ENCODE data around the gene PHLDB2.

The PHLDB2 gene

DNA sequence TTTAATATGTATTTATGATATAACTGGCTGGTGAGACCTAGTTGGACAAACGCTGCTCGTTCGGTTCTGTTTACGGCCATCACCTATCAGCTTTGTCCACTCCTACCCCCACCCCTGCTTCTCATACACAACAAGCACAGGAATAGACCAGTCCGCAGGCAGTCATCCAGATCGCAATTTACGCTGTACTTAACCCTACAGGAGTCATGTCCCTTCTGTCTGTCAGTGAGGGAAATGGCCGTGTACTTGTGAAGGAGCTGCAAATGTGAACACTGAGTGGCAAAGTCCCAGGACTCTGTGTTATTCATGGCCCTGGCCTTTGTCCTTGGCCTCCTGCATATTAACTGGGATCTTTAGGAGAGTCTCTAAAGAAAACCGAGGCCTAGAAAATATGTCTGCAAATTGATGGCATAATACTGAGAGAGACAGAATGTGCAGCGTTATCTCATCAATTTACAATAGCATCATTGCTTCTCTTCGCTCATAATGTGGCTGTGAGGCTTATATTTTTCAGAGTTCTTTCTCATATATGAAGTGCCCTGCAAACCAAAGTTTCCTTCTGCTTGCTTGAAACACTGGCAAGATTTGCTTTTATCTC is 112.6 kb downstream of the PHLDB2 start:
- ATAC-seq, result no peak
- TF ChIP-seq OSR1 (CRISPR knock-in tag; IDR thresholded peaks at IDR 0.05) (no peak), ZFP30 (CRISPR knock-in tag; IDR thresholded peaks at IDR 0.05) (no peak), TCF4 (CRISPR knock-in tag; IDR thresholded peaks at IDR 0.05; ENCODE audit: borderline replicate concordance) (no peak), ZNF8 (CRISPR knock-in tag; IDR thresholded peaks at IDR 0.05) (no peak), SNAI2 (CRISPR knock-in tag; IDR thresholded peaks at IDR 0.05) (no peak), ZC3H10 (CRISPR knock-in tag; IDR thresholded peaks at IDR 0.05) (no peak)
- TF ChIP-seq, protein P1, sequence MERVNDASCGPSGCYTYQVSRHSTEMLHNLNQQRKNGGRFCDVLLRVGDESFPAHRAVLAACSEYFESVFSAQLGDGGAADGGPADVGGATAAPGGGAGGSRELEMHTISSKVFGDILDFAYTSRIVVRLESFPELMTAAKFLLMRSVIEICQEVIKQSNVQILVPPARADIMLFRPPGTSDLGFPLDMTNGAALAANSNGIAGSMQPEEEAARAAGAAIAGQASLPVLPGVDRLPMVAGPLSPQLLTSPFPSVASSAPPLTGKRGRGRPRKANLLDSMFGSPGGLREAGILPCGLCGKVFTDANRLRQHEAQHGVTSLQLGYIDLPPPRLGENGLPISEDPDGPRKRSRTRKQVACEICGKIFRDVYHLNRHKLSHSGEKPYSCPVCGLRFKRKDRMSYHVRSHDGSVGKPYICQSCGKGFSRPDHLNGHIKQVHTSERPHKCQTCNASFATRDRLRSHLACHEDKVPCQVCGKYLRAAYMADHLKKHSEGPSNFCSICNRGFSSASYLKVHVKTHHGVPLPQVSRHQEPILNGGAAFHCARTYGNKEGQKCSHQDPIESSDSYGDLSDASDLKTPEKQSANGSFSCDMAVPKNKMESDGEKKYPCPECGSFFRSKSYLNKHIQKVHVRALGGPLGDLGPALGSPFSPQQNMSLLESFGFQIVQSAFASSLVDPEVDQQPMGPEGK (CRISPR knock-in tag; IDR thresholded peaks at IDR 0.05; ENCODE audit: borderline replicate concordance), result no peak

DNA sequence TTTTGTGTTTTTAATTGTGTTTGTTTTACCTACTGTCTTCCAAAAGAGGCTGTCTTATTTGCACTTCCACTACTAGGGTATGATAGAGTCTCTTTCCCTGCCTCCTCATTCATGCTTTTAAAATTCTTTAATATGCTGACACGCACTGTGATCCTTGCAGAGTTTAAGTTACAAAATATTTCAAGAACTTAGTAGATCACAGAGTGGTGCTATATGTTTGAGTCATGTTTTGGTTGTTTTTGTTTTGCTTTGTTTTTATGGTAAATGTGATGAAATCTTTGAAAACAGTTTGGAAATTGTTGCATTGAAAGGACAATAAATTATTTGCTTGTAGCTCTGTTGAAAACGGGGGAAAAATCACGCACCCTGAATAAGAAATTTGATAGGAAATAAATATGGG is 113.8 kb downstream of the PHLDB2 start:
- no peak for ATAC-seq

DNA sequence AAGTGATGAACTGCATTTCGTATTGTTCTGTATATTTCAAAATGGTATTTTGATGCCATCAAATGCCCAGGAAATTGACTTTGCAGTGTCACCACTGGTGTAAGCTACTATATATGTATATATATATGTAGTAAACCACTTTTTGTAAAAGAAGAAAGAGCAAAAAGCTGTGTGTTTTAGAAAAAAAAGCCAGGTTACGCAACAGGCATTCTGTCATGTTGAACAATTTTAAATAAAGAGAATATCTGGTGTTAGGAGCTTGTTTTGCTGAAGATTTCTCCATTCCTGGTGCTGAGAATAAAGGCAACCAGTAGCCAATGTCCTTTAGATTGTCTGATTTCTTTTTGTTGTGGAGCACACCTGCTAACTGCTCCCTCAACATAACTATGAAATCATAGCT is 116.1 kb downstream of the PHLDB2 start:
- ATAC-seq, result no peak
- TF ChIP-seq ZNF70 (CRISPR knock-in tag; IDR thresholded peaks at IDR 0.05), result no peak
- TF ChIP-seq ZFP3 (CRISPR knock-in tag; IDR thresholded peaks at IDR 0.05), result no peak
- no peak for TF ChIP-seq SNAI2 (CRISPR knock-in tag; IDR thresholded peaks at IDR 0.05)
- no peak for TF ChIP-seq GLIS3 (CRISPR knock-in tag; IDR thresholded peaks at IDR 0.05)
- TF ChIP-seq ZNF565 (CRISPR knock-in tag; conservative IDR thresholded peaks at IDR 0.05; ENCODE audit: low read depth), result no peak
- no peak for TF ChIP-seq PPARA (CRISPR knock-in tag; IDR thresholded peaks at IDR 0.05; ENCODE audit: borderline replicate concordance)
- no peak for TF ChIP-seq ISL1 (CRISPR knock-in tag; IDR thresholded peaks at IDR 0.05)
- TF ChIP-seq, protein P2, sequence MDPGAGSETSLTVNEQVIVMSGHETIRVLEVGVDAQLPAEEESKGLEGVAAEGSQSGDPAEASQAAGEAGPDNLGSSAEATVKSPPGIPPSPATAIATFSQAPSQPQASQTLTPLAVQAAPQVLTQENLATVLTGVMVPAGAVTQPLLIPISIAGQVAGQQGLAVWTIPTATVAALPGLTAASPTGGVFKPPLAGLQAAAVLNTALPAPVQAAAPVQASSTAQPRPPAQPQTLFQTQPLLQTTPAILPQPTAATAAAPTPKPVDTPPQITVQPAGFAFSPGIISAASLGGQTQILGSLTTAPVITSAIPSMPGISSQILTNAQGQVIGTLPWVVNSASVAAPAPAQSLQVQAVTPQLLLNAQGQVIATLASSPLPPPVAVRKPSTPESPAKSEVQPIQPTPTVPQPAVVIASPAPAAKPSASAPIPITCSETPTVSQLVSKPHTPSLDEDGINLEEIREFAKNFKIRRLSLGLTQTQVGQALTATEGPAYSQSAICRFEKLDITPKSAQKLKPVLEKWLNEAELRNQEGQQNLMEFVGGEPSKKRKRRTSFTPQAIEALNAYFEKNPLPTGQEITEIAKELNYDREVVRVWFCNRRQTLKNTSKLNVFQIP (CRISPR knock-in tag; IDR thresholded peaks at IDR 0.05; ENCODE audit: borderline replicate concordance, low read depth), result no peak
- TF ChIP-seq, protein P3, sequence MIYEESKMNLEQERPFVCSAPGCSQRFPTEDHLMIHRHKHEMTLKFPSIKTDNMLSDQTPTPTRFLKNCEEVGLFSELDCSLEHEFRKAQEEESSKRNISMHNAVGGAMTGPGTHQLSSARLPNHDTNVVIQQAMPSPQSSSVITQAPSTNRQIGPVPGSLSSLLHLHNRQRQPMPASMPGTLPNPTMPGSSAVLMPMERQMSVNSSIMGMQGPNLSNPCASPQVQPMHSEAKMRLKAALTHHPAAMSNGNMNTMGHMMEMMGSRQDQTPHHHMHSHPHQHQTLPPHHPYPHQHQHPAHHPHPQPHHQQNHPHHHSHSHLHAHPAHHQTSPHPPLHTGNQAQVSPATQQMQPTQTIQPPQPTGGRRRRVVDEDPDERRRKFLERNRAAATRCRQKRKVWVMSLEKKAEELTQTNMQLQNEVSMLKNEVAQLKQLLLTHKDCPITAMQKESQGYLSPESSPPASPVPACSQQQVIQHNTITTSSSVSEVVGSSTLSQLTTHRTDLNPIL (CRISPR knock-in tag; IDR thresholded peaks at IDR 0.05; ENCODE audit: low read depth), result no peak
- no peak for TF ChIP-seq OSR1 (CRISPR knock-in tag; IDR thresholded peaks at IDR 0.05)
- TF ChIP-seq, protein P4, sequence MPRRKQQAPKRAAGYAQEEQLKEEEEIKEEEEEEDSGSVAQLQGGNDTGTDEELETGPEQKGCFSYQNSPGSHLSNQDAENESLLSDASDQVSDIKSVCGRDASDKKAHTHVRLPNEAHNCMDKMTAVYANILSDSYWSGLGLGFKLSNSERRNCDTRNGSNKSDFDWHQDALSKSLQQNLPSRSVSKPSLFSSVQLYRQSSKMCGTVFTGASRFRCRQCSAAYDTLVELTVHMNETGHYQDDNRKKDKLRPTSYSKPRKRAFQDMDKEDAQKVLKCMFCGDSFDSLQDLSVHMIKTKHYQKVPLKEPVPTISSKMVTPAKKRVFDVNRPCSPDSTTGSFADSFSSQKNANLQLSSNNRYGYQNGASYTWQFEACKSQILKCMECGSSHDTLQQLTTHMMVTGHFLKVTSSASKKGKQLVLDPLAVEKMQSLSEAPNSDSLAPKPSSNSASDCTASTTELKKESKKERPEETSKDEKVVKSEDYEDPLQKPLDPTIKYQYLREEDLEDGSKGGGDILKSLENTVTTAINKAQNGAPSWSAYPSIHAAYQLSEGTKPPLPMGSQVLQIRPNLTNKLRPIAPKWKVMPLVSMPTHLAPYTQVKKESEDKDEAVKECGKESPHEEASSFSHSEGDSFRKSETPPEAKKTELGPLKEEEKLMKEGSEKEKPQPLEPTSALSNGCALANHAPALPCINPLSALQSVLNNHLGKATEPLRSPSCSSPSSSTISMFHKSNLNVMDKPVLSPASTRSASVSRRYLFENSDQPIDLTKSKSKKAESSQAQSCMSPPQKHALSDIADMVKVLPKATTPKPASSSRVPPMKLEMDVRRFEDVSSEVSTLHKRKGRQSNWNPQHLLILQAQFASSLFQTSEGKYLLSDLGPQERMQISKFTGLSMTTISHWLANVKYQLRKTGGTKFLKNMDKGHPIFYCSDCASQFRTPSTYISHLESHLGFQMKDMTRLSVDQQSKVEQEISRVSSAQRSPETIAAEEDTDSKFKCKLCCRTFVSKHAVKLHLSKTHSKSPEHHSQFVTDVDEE (CRISPR knock-in tag; IDR thresholded peaks at IDR 0.05), result no peak

More for the DNA sequence above, 113.8 kb downstream of the PHLDB2 start:
- TF ChIP-seq ISL1 (CRISPR knock-in tag; IDR thresholded peaks at IDR 0.05) (no peak), RARB (CRISPR knock-in tag; IDR thresholded peaks at IDR 0.05) (no peak), OSR1 (CRISPR knock-in tag; IDR thresholded peaks at IDR 0.05) (no peak), ZFP3 (CRISPR knock-in tag; IDR thresholded peaks at IDR 0.05) (no peak), TOX (CRISPR knock-in tag; IDR thresholded peaks at IDR 0.05; ENCODE audit: borderline replicate concordance) (no peak), BACH2 (CRISPR knock-in tag; IDR thresholded peaks at IDR 0.05; ENCODE audit: borderline replicate concordance) (no peak), ZC3H10 (CRISPR knock-in tag; IDR thresholded peaks at IDR 0.05) (no peak), ARNTL (CRISPR knock-in tag; IDR thresholded peaks at IDR 0.05; ENCODE audit: borderline replicate concordance, low read depth) (no peak), ESRRG (CRISPR knock-in tag; IDR thresholded peaks at IDR 0.05) (no peak), SNAI2 (CRISPR knock-in tag; IDR thresholded peaks at IDR 0.05) (no peak), PPARA (CRISPR knock-in tag; IDR thresholded peaks at IDR 0.05; ENCODE audit: borderline replicate concordance) (no peak), ZNF565 (CRISPR knock-in tag; conservative IDR thresholded peaks at IDR 0.05; ENCODE audit: low read depth) (no peak), TCF4 (CRISPR knock-in tag; IDR thresholded peaks at IDR 0.05; ENCODE audit: borderline replicate concordance) (no peak), ZNF70 (CRISPR knock-in tag; IDR thresholded peaks at IDR 0.05) (no peak), ZNF8 (CRISPR knock-in tag; IDR thresholded peaks at IDR 0.05) (no peak), GLIS3 (CRISPR knock-in tag; IDR thresholded peaks at IDR 0.05) (no peak)
- TF ChIP-seq, protein P5, sequence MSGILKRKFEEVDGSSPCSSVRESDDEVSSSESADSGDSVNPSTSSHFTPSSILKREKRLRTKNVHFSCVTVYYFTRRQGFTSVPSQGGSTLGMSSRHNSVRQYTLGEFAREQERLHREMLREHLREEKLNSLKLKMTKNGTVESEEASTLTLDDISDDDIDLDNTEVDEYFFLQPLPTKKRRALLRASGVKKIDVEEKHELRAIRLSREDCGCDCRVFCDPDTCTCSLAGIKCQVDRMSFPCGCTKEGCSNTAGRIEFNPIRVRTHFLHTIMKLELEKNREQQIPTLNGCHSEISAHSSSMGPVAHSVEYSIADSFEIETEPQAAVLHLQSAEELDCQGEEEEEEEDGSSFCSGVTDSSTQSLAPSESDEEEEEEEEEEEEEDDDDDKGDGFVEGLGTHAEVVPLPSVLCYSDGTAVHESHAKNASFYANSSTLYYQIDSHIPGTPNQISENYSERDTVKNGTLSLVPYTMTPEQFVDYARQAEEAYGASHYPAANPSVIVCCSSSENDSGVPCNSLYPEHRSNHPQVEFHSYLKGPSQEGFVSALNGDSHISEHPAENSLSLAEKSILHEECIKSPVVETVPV (CRISPR knock-in tag; IDR thresholded peaks at IDR 0.05), result no peak
- TF ChIP-seq, protein P1 (CRISPR knock-in tag; IDR thresholded peaks at IDR 0.05; ENCODE audit: borderline replicate concordance), result no peak
- TF ChIP-seq, protein P2 (CRISPR knock-in tag; IDR thresholded peaks at IDR 0.05; ENCODE audit: borderline replicate concordance, low read depth), result no peak
